Osteoblast (primary cell): Measurements from ENCODE around the gene DAAM2. TPM values are rescaled to one million over a fixed set of nuclear protein-coding genes. Genes with fewer than 3 reads are reported as not detected.

ENCODE experiments used
- DNase-seq: peaks from one replicate; pipeline ENCODE4 v3.0.0; 2011; ENCODE audit warnings: low spot score, mixed read lengths; ENCODE audit not compliant: insufficient read length; ENCODE audit errors: missing footprints
- H2AFZ ChIP-seq: 2 replicates; pipeline ENCODE4 v1.6.0; 2011; ENCODE audit warnings: mild to moderate bottlenecking, low read length
- H3K27ac ChIP-seq: 2 replicates; pipeline ENCODE4 v1.5.1; 2011; ENCODE audit warnings: mild to moderate bottlenecking, low read depth, low read length, moderate library complexity
- H3K27me3 ChIP-seq: 2 replicates; pipeline ENCODE4 v1.6.0; 2012; ENCODE audit warnings: mild to moderate bottlenecking, control low read depth, inconsistent platforms, low read length, moderate library complexity; ENCODE audit not compliant: insufficient read depth
- H3K36me3 ChIP-seq: 2 replicates; pipeline ENCODE4 v1.5.1; 2011; ENCODE audit warnings: mild to moderate bottlenecking, low read length, control low read depth, moderate library complexity; ENCODE audit not compliant: insufficient read depth
- H3K4me1 ChIP-seq: 2 replicates; pipeline ENCODE4 v1.5.1; 2011; ENCODE audit warnings: mild to moderate bottlenecking, low read length, control low read depth, moderate library complexity; ENCODE audit not compliant: insufficient read depth
- H3K4me2 ChIP-seq: 2 replicates; pipeline ENCODE4 v1.6.0; 2011; ENCODE audit warnings: mild to moderate bottlenecking, low read length; ENCODE audit not compliant: insufficient read depth
- H3K4me3 ChIP-seq: fragments of 200-600 bp; sonication (generic); 3 replicates; pipeline ENCODE4 v1.5.1; 2012; ENCODE audit warnings: mild to moderate bottlenecking, low read length, inconsistent platforms; ENCODE audit not compliant: insufficient read depth
- H3K79me2 ChIP-seq: 2 replicates; pipeline ENCODE4 v1.6.0; 2012; ENCODE audit warnings: mild to moderate bottlenecking, low read length, control low read depth, inconsistent platforms; ENCODE audit not compliant: insufficient read depth
- H3K9me3 ChIP-seq: 2 replicates; pipeline ENCODE4 v1.5.1; 2011; ENCODE audit warnings: low read depth, low read length, control low read depth
- H4K20me1 ChIP-seq: 2 replicates; pipeline ENCODE4 v1.6.0; 2012; ENCODE audit warnings: mild to moderate bottlenecking, low read length, control low read depth; ENCODE audit not compliant: insufficient read depth
- CTCF ChIP-seq: IDR thresholded peaks from 2 replicates; pipeline ENCODE4 v1.5.1; 2011; ENCODE audit warnings: mild to moderate bottlenecking, low read depth, low read length, moderate library complexity; ENCODE audit errors: extremely low read depth
- total RNA-seq: library from RNA; depleted of rRNA; stranded (reverse); fragments of >200 nt; gene quantifications from 2 replicates; pipeline ENCODE4 v1.2.3, GENCODE V29; 2012

DAAM2 gene
- total RNA-seq, 1 donor: 29.0 TPM

- no peaks in the 10 kb centered on the region for H3K27me3 ChIP-seq
- no peaks in the 10 kb centered on the region for H4K20me1 ChIP-seq
- no peak overlapping the region for H3K4me3 ChIP-seq
- H3K36me3 ChIP-seq: peaks cover 26% of the 10 kb centered on the region
- H3K4me1 ChIP-seq: peaks cover 6% of the 10 kb centered on the region
- H3K4me2 ChIP-seq: no peak overlapping the region
- no peak overlapping the region for H3K27ac ChIP-seq
- H3K9me3 ChIP-seq: no peaks in the 10 kb centered on the region
- TF ChIP-seq CTCF: no peak
- no peaks in the 10 kb centered on the region for H3K79me2 ChIP-seq
- H2AFZ ChIP-seq: no peak overlapping the region
- no peak for DNase-seq
Observed at GRCh38 chr6:39896701-39897100, 104.5 kb downstream of the DAAM2 start.

GRCh38 chr6:39897698-39898097 lies 105.5 kb downstream of the DAAM2 start:
- no peaks in the 10 kb centered on the region for H3K27me3 ChIP-seq
- H3K4me1 ChIP-seq: no peaks in the 10 kb centered on the region
- no peak overlapping the region for H3K4me2 ChIP-seq
- no peaks in the 10 kb centered on the region for H4K20me1 ChIP-seq
- H3K4me3 ChIP-seq: no peak overlapping the region
- H2AFZ ChIP-seq: no peak overlapping the region
- no peaks in the 10 kb centered on the region for H3K79me2 ChIP-seq
- H3K36me3 ChIP-seq: peaks cover 26% of the 10 kb centered on the region
- no peak overlapping the region for H3K27ac ChIP-seq
- no peak for TF ChIP-seq CTCF
- DNase-seq: no peak
- H3K9me3 ChIP-seq: no peaks in the 10 kb centered on the region

DNA sequence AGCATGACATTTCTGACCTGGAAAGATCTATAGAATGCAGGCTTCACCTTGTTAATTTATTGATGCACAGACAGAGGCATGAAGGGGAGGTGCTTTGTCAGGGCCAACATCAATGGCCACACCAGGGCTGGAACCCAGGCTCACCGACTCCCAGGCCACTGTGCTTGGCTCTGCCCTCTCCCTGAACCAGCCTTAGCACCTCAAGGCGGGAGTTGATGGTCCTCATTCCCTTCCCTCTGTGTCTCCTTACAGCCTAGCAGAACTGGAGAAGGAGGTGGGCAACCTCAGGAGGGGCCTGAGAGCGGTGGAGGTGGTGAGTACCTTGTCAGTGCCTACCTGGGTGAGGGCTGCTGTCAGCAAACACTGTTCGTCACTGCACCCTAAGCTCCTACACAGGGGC lies 106.4 kb downstream of the DAAM2 start:
- Histone ChIP-seq H4K20me1 (no peaks in the 10 kb centered on the region), H3K4me2 (no peak overlapping the region), H3K9me3 (no peaks in the 10 kb centered on the region), H3K27me3 (no peaks in the 10 kb centered on the region), H3K4me3 (no peak overlapping the region), H2AFZ (no peak overlapping the region), H3K79me2 (no peaks in the 10 kb centered on the region), H3K36me3 (peaks cover 26% of the 10 kb centered on the region), H3K27ac (no peak overlapping the region), H3K4me1 (no peaks in the 10 kb centered on the region)
- no peak for DNase-seq
- TF ChIP-seq CTCF: no peak

DNA sequence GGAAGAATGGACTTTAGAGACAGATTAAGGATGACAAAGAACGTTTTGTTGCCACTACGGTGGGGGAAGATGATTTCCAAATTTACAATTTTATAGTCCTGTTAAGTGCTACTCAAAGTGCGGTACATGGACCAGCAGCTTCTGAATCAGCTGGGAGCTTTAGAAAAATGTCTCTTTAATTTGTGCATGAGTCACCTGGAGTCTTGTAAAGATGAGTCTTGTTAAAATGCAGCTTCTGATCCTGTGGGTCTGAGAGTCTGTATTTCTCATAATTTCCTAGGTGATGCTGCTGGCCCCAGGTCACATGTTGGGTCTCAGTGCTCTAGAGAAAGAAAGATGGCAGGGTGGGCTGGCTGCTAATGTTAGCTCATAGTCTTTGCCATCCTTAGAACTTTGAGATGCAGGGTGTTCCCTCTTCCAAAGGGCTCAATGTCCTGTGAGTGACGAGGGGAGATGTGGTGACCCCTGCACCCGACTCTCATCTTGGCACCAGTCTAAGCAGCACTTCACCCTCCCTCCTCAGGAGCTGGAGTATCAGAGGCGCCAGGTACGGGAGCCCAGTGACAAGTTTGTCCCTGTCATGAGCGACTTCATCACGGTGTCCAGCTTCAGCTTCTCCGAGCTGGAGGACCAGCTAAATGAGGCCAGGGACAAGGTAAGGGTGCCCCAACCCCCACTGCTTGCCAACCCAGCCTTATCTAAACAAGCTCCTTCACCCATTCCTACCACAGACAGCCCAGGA lies 107.5 kb downstream of the DAAM2 start:
- Histone ChIP-seq H4K20me1 (no peaks in the 10 kb centered on the region), H3K27ac (no peak overlapping the region), H3K79me2 (no peaks in the 10 kb centered on the region), H3K9me3 (no peaks in the 10 kb centered on the region), H3K36me3 (peaks cover 24% of the 10 kb centered on the region), H3K27me3 (no peaks in the 10 kb centered on the region), H3K4me2 (no peak overlapping the region), H3K4me3 (no peak overlapping the region), H3K4me1 (no peaks in the 10 kb centered on the region), H2AFZ (no peak overlapping the region)
- no peak for DNase-seq
- no peak for TF ChIP-seq CTCF
